Amygdala (tissue), 56 donors: ENCODE results near the gene NLRP6.
A peak's percentile ranks its signal among the peaks of the same experiment; 100 is the strongest.
"Not testable (repeated sequence)": the region's sequence is repeated elsewhere in the genome, so short reads cannot be mapped to it uniquely, and the experiment has no call there.

Experiments used
- DNase-seq, 56 donors: peaks; one replicate each; lab custom pipeline; 2025; lab: John Stamatoyannopoulos, UW

NLRP6 gene

GRCh38 chr11:317668-318404 is 39.6 kb downstream of the NLRP6 start:
- DNase-seq = not testable (repeated sequence)

DNA sequence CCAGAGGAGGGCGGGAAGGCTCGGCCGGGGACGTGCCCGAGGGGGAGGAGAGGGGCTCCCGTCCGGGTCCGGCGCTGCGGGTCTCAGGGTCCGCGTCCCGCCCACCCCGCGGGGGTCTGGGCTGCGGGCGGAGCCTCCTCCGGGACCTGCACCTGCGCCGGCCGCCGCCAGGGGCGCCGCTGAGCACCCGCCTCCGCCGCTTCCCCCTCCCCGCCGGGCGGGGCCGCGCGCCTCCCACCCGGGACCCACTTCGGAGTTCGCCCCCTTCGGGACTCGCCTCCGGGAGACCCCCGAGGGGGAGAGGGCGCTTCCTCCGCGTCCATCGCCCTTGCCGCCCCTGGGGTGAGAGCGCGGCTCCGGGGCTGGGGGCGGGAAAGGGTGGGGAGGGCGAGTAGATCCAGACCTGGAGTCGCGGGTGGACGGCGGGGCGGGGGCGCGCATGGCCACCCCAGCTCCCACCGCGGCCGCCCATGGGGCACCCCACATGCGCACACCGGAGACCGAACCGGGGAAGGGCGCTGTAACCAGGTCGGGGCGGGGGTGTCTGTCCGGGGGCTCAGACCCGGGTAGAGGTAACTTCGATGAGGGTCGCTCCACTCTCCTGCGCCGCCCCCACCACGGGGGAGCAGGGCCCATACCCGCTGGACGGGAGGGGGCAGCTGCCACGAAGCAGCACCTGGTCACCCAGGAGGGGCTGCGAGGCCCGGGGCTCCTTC is 40.4 kb downstream of the NLRP6 start:
- not testable (repeated sequence) for DNase-seq

DNA sequence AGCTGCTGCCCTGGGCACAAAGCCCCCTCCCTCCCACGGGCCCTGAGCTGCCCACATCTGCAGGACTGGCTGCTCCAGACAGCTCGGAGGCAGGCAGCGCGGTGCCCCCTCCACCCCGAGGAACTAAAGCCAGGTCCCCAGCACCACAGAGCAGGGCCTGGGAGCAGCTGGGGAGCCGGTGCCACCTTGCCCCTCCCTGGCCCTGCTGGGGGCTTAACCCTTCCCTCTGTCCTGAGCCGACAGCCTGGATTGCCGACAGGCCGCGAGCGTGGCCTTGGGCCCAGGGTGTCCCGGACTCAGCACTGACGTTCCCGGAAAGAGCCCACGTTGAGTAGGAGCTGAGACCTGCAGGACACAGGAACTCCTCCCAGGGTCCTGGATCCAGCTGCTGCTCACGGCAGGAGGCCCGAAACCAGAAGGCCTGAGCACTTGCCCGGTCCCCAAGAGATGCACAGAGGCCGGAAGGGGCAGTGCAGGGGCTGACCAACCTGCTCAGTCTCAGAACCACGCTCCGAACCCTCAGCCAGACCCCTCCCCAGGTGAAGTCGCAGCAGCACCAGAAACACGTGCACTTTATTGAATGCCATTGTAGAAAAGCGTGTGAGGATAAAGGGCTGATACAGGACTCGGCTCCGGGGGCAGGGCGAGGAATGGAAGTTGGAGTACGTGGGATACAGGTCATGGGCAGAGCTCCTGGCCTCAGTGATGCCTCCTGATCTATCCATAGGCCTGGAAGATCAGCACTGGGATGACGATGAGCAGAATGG is 41.1 kb downstream of the NLRP6 start:
- DNase-seq = not testable (repeated sequence)

GRCh38 chr11:319888-320273 is 41.7 kb downstream of the NLRP6 start:
- not testable (repeated sequence) for DNase-seq

DNA sequence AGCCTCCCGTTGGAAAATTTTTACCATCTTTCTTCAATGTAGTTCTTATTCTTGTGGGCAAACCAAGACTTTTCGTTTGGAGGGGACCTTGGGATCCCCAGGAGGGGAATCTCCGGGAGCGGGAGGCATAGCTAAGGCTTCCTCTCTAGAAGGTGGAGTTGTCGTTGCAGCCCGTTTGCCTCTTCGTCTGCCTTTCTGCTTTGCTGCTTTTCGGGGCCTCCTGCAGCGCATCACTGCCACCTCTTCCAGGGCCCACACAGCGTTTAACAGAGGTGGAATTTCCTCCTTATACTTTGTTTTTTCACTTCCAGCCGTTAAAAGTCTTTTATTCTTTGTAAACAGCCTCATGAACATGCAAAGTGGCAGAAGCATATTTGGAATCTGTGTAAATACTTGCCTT is 45.9 kb downstream of the NLRP6 start:
- no peak for DNase-seq

DNA sequence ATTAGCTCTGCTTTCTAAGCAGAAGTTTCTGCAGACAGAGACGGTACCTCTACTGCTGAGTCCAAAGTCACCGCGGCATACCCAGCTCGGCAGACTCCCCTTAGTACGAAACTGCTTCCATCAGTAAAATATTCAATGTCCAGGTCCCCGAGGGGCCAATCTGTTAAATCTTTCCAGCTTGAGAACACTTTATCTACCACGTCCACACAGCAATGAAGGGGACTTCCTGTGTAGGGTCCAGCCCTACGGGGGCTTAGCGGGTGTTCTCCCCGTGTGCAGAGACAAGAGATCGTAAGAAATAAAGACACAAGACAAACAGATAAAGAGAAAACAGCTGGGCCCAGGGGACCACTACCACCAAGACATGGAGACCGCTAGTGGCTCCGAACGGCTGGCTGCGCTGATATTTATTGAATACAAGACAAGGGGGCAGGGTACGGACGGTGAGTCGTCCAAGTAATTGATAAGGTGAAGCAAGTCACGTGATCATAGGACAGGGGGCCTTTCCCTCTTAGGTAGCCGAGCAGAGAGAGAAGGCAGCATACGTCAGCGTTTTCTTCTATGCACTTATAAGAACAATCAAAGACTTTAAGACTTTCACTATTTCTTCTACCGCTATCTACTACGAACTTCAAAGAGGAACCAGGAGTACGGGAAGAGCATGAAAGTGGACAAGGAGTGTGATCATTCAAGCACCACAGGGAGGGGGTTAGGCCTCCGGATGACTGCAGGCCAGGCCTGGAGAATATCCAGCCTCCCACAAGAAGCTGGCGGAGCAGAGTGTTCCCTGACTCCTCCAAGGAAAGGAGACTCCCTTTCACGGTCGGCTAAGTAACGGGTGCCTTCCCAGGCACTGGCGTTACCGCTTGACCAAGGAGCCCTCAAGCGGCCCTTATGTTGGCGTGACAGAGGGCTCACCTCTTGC is 46.6 kb downstream of the NLRP6 start:
- peak in 3 of 56 donors; percentile 48 to 60 (median 52) for DNase-seq

DNA sequence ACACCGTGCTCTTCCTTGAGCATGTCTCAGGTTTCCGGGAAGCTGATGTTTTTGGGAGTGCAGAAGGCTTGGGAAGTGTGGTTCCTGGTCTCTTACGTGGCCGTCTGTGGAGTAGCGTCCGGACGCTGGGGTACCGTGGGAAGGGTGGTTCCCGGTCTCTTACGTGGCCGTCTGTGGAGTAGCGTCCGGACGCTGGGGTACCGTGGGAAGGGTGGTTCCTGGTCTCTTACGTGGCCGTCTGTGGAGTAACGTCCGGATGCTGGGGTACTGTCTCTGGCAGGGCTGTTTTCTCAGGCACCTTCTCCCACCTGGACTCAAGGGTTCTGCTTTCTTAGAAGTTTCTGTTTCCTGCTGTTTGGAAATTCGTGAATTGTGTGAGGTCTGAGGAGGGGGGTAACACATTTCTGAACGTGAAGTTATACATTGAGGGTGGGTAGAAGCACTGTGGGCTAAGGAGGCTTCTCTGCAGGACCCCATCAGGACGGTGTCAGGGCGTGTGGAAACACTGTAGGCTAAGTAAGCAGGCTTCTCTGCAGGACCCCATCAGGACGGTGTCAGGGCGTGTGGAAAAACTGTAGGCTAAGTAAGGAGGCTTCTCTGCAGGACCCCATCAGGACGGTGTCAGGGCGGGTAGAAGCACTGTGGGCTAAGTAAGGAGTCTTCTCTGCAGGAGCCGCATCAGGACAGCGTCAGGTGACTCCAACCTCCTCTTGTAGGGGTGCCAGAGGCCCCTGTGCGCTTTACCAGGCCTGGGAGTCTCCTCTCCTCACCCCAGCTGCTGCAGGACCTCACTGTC is 47.8 kb downstream of the NLRP6 start:
- DNase-seq = no peak

DNA sequence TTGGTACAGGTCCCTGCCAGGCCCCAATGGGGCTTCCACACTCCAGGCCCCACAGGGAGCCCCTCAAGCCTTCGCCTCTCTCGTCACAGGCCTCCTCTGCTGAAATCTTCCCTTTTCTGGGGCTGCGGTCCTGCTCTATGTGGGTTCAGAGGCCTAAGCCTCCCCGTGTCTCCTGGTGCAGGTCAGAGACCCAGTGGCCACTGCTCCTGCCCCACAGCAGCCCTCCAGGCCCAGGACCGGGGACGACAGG is 48.3 kb downstream of the NLRP6 start:
- no peak for DNase-seq

DNA sequence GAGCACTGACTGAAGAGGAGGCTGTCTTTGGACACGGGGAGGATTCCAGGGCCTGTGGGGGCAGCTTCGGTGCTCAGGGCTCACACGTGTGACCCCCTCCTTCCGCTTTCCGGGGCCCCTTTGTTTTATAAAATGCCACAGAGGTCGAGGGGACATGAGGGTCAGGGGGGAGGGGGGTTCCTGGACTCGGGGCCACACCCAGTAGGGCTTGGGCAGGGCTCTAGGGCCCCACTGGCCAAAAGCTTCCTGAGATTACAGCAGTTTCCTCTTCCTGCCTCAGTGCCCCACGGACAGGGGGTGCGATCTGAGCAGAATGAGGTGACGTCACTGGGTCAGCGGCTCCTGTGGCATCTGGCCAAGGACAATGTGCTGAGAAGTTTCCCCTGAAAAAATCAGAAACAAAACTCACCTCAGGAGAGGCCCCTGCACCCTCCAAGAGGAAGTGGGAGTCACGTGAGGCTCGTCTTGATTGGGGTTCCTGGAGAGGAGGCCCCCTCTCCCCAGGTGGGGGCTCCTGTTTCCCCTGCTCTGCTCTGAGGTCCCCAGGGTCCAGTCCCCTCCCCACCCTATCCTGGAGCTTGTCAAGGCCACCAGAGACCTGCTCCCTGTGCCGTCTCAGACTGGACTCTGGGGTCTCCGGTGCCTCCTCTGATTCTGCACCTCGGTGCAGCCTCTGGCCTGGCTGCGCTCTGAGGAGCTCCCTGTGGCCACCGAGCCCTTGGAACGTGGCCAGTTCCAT is 48.8 kb downstream of the NLRP6 start:
- peak in 16 of 56 donors; percentile 18 to 59 (median 40) for DNase-seq

- DNase-seq = no peak
These were observed 49.3 kb downstream of the NLRP6 start for GRCh38 chr11:327581-327923.

GRCh38 chr11:328012-328411 is 49.8 kb downstream of the NLRP6 start:
- DNase-seq = no peak

GRCh38 chr11:328516-329100 is 50.4 kb downstream of the NLRP6 start:
- DNase-seq = not testable (repeated sequence)

- no peak for DNase-seq
These were observed 51.7 kb downstream of the NLRP6 start for GRCh38 chr11:329886-330253.

DNA sequence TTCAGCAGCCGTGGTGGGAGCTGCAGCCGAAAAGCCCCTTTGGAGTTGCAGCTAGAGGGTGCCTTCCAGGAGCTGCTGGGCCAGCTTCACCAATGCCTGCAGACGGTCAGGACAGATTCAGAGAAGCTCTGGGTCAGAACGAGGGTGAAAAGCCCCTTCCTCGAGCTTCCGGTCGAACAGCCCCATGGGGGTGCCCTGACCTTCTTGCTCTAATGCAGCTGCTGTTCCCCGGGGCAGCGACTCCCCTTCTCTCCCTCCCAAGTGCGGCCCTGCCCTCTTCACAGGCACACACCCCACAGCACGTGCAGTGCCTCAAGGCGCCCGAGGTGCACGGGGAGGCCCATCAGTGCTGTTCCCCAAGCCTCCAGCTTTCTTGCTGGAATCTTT is 52.1 kb downstream of the NLRP6 start:
- DNase-seq = no peak

DNA sequence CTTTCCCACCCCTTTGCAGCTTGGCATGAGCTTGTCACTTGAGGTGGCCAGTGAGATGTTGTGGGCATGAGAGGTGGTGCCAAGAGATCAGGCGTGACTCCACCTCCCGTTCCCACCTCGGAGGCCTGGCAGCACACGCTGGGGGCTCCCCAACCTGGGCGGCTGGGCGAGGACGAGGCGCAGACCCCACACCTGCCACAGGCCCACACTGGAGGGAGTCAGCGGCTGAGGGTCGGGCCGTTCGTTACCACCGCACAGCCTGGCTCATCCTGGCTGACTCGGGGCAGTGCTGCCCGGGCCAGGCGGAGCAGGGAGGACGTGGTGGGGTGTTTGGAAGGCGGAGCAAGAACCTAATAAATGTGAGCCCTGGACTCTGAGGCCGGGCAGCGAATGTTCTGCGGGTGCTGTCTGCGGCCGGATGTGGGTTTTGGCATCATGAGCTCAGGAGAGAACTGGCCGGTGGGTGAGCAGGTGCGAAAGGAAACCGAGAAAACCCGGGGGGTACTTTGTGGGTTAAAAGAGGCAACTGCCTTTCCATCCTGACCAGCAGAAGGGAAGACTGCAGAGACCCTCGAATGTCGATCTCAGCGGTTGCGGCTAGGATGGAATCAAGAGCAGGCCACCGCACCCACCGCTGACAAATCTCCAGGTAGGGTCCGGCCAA is 52.6 kb downstream of the NLRP6 start:
- no peak for DNase-seq

GRCh38 chr11:331358-332060 is 53.3 kb downstream of the NLRP6 start:
- DNase-seq = no peak

DNA sequence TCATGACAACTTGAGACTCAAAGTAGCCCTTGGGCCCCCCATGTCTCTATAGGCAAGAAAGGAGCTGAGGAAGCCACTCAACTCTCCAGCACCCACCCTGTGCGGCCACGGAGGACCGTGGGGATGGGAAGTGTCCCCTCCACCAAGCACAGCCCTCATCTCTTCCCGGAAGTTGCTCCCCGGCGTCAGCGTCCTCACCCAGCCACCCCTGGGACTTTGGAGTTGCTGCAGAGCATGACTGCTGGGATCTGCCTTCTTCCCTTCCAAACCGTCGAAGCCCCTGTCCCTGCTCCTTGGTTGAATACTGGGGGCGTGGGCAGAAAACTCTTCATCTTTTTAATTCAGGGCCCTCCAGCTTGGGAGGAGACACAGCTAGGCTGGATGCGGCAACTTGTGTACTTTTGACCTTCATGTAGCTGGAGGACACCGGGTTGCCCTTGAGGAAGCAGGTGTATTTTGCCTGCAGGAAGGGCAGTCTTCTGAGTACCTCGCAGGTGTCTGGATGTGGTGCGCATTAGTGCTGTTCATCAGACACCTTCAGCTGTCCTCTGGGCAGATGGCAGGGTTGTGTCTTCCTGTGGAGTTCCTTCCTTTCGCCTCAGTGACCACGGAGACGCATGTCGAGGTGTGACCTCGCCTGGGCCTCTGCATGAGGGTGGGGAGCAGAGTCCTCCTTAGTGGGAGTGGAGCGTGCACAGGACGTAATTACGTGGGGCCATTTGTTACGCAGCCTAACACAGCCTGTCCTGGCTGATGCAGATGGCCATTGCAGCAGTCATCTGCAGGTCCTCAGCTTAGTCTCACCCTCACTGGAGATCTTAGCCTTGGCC is 54.7 kb downstream of the NLRP6 start:
- DNase-seq = no peak
